Peyer's patch (tissue), 4 donors: ENCODE results near the gene SIDT2.

Experiments used
- CTCF ChIP-seq, 6 experiments: fragments of 450-650 bp in 4 of 6; fragments of 200-600 bp in 2 of 6; sonication (generic) in 1 of 6; IDR thresholded peaks; one replicate each; pipeline ENCODE4 v1.5.1; 2017 to 2019; ENCODE audit warnings: antibody characterized with exemption in 6 of 6, mild to moderate bottlenecking in 3 of 6, moderate library complexity in 1 of 6
- POLR2A ChIP-seq, 2 donors: fragments of 450-650 bp; IDR thresholded peaks; one replicate each; pipeline ENCODE4 v1.5.1; 2017; ENCODE audit warnings: antibody characterized with exemption in 2 of 2, mild to moderate bottlenecking in 2 of 2, moderate library complexity in 2 of 2

- TF ChIP-seq POLR2A (IDR thresholded peaks at IDR 0.05) (no peak), CTCF (IDR thresholded peaks at IDR 0.05) (no peak)
Observed at GRCh38 chr11:117182551-117182935, 4.0 kb downstream of the SIDT2 start.
